Right lobe of liver (tissue), 4 donors: ENCODE results near the gene CDH13.

Experiments
- CTCF ChIP-seq, 4 donors: fragments of 200-600 bp in 3 of 4; fragments of 450-650 bp in 1 of 4; IDR thresholded peaks; one replicate each; pipeline versions ENCODE4 v1.5.1 to v1.8.0; 2016 to 2022; ENCODE audit warnings: antibody characterized with exemption in 4 of 4, mild to moderate bottlenecking in 2 of 4
- POLR2A ChIP-seq: fragments of 450-650 bp; IDR thresholded peaks from one replicate; pipeline ENCODE4 v1.6.1; 2017; ENCODE audit warnings: antibody characterized with exemption, mild to moderate bottlenecking
- donor health status: DM: no; HTN: no; CAD: no.
- donor health status: DM: no; HTN: no; CAD: no.
- donor health status: DM: no; HTN: yes; CAD: no.

GRCh38 chr16:83023640-83024039 lies 396.9 kb downstream of the CDH13 start:
- TF ChIP-seq CTCF (IDR thresholded peaks at IDR 0.05) (no peak), POLR2A (no peak)
